Colonic mucosa (tissue), 4 donors: ENCODE data around the gene ENO3. TPM values are rescaled to one million over a fixed set of nuclear protein-coding genes. Genes with fewer than 3 reads are reported as not detected.
"Not testable (repeated sequence)": the region's sequence is repeated elsewhere in the genome, so short reads cannot be mapped to it uniquely, and the experiment has no call there.

Experiments
- DNase-seq: peaks from one replicate; pipeline ENCODE4 v3.0.0-alpha.2; 2020
- H3K27ac ChIP-seq: fragments of 200-600 bp; one replicate; pipeline ENCODE4 v1.8.0; 2021
- H3K27me3 ChIP-seq: fragments of 200-600 bp; one replicate; pipeline ENCODE4 v1.8.0; 2021
- H3K36me3 ChIP-seq: fragments of 200-600 bp; one replicate; pipeline ENCODE4 v1.8.0; 2021
- H3K4me1 ChIP-seq: fragments of 200-600 bp; one replicate; pipeline ENCODE4 v1.8.0; 2021; ENCODE audit warnings: mild to moderate bottlenecking
- H3K4me3 ChIP-seq: fragments of 200-600 bp; one replicate; pipeline ENCODE4 v1.8.0; 2021
- H3K9ac ChIP-seq, 2 donors: one replicate each; pipeline ENCODE4 v1.7.0; 2013; ENCODE audit warnings: control low read depth in 2 of 2, low read depth in 2 of 2, low read length in 2 of 2
- H3K9me3 ChIP-seq: fragments of 200-600 bp; one replicate; pipeline ENCODE4 v1.8.0; 2021
- CTCF ChIP-seq: fragments of 200-600 bp; IDR thresholded peaks from one replicate; pipeline ENCODE4 v1.8.0; 2022; ENCODE audit warnings: antibody characterized with exemption, mild to moderate bottlenecking
- intact Hi-C: fragments of 100-400 bp; cut with DNase I; formaldehyde crosslinking; loops from one replicate; pipeline ENCODE4 v1.14.1; 2022
- total RNA-seq, 2 donors: library from RNA; stranded (reverse); fragmentation: NEBNext Ultra II Directional in 1 of 2; extraction: Animal tissue kit (Norgen Biotek cat#: 25700) in 1 of 2; gene quantifications; one replicate each; pipeline ENCODE4 v1.2.1, GENCODE V29; 2021
- donor health status: healthy.
- donor health status: DM: no; HTN: no; CAD: no.
- donor health status: DM: no; HTN: no; CAD: no.

Gene ENO3
- total RNA-seq, 2 donors from 2014 or later: 3.8 to 17.6 TPM

- H3K9ac ChIP-seq: no peak overlapping the region
- H3K4me1 ChIP-seq: no peaks in the 10 kb centered on the region
- DNase-seq: no peak
- no peak overlapping the region for H3K27ac ChIP-seq
- H3K4me3 ChIP-seq: no peak overlapping the region
- H3K9me3 ChIP-seq: no peaks in the 10 kb centered on the region
- H3K36me3 ChIP-seq: no peaks in the 10 kb centered on the region
- intact Hi-C loops: no loop called here
- H3K27me3 ChIP-seq: no peaks in the 10 kb centered on the region
- TF ChIP-seq CTCF: no peak
These were observed 30.4 kb upstream of the ENO3 start for GRCh38 chr17:4920351-4921048.

DNA sequence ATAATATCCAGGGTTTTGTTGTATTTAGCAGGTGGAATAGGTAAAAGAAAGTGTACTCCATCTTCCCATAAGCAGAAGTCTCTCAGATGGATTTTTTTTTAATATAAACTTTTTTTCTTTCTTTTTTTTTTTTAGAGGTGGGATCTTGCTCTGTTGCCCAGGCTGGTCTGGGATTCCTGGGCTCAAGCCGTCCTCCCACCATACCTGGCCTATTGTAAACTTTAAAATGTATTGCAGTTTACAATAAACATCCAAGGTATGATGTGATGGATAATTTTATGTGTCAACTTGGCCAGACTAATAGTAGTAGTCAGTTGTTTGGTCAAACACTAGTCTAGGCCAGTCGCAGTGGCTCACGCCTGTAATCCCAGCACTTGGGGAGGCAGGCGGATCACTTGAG, 29.6 kb upstream of the ENO3 start:
- Histone ChIP-seq H3K4me3 (no peak overlapping the region), H3K9ac (no peak overlapping the region), H3K27me3 (no peaks in the 10 kb centered on the region), H3K27ac (no peak overlapping the region), H3K36me3 (no peaks in the 10 kb centered on the region), H3K9me3 (no peaks in the 10 kb centered on the region), H3K4me1 (no peaks in the 10 kb centered on the region)
- no peak for TF ChIP-seq CTCF
- intact Hi-C loops: no loop called here
- DNase-seq: no peak

- H3K9ac ChIP-seq, H3K36me3 ChIP-seq, H3K4me1 ChIP-seq, H3K4me3 ChIP-seq, H3K27ac ChIP-seq, H3K27me3 ChIP-seq, H3K9me3 ChIP-seq, intact Hi-C loops, DNase-seq: not testable (repeated sequence)
These were observed 24.2 kb upstream of the ENO3 start for GRCh38 chr17:4926577-4927335.

DNA sequence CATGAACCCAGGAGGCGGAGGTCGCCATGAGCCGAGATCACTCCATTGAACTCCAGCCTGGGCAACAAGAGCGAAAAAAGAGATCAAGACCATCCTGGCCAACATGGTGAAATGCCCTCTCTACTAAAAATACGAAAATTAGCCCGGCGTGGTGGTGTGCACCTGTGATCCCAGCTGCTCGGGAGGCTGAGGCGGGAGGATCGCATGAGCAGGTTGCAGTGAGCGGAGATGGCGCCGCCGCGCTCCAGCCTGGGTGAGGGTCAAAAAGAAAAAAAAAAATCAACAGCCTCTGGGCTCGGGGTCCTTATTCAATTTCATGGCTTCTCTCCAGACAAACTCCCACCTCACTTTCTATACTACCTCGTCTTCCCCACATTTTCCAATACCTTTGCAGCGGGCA, 22.0 kb upstream of the ENO3 start:
- TF ChIP-seq CTCF: no peak
- intact Hi-C loops: no loop called here
- no peaks in the 10 kb centered on the region for H3K4me1 ChIP-seq
- H3K27me3 ChIP-seq: no peaks in the 10 kb centered on the region
- H3K9ac ChIP-seq: no peak overlapping the region
- H3K4me3 ChIP-seq: no peak overlapping the region
- H3K9me3 ChIP-seq: no peaks in the 10 kb centered on the region
- H3K27ac ChIP-seq: no peak overlapping the region
- H3K36me3 ChIP-seq: no peaks in the 10 kb centered on the region
- no peak for DNase-seq

DNA sequence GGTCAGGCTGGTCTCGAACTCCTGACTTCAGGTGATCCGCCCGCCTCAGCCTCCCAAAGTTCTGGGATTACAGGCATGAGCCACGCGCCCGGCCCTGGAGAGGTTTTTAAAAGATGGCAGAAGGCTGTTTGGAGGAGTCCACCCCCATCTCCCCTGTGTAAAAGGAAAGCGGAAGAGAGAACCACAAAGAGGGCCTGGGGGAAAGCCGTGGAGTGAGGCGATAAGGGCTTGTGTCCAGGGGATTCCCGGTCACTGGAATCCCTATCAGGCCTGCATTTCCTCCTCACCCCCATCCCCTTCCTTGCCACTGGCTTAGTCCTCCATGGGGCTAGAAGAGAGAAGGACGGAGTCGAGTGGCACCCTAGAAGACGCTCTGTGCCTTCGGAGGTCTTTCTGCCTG, 19.0 kb upstream of the ENO3 start, which contains the start of gene GP1BA:
TSS of gene GP1BA (plus strand) at position 315 of the 400 bp plus-strand sequence. CDS start 328 bp downstream, outside the sequence.
- Histone ChIP-seq H3K27me3 (no peaks in the 10 kb centered on the region), H3K9ac (no peak within 1 kb of the TSS), H3K4me1 (no peaks in the 10 kb centered on the region), H3K4me3 (no peak within 1 kb of the TSS), H3K36me3 (no peaks in the 10 kb centered on the region), H3K9me3 (no peaks in the 10 kb centered on the region), H3K27ac (no peak within 1 kb of the TSS)
- TF ChIP-seq CTCF: no peak
- intact Hi-C loops: no loop called here
- DNase-seq: no peak

- no peak for DNase-seq
- Histone ChIP-seq H3K9ac (no peak overlapping the region), H3K27me3 (no peaks in the 10 kb centered on the region), H3K27ac (no peak overlapping the region), H3K36me3 (peaks cover 4% of the 10 kb centered on the region), H3K4me1 (no peaks in the 10 kb centered on the region), H3K9me3 (no peaks in the 10 kb centered on the region), H3K4me3 (no peak overlapping the region)
- intact Hi-C loops: no loop called here
- no peak for TF ChIP-seq CTCF
These were observed 18.2 kb upstream of the ENO3 start for GRCh38 chr17:4932756-4933155.
